Sigmoid colon (tissue), 4 donors: ENCODE measurements around the gene PJVK.

ENCODE experiments used
- CTCF ChIP-seq, 4 experiments: fragments of 450-650 bp in 3 of 4; fragments of 200-600 bp in 1 of 4; IDR thresholded peaks; one replicate each; pipeline ENCODE4 v1.5.1; 2016 to 2019; ENCODE audit warnings: antibody characterized with exemption in 4 of 4, mild to moderate bottlenecking in 3 of 4, moderate library complexity in 2 of 4
- EP300 ChIP-seq, 4 donors: sonication (generic); formaldehyde crosslinking; IDR thresholded peaks; one replicate each; pipeline ENCODE4 v1.6.1; 2017; ENCODE audit warnings: antibody characterized with exemption in 4 of 4
- POLR2A ChIP-seq, 2 donors: fragments of 450-650 bp; IDR thresholded peaks; one replicate each; pipeline ENCODE4 v1.6.1; 2016; ENCODE audit warnings: antibody characterized with exemption in 2 of 2, mild to moderate bottlenecking in 2 of 2, moderate library complexity in 2 of 2
- POLR2AphosphoS5 ChIP-seq, 4 donors: sonication (generic); formaldehyde crosslinking; IDR thresholded peaks; one replicate each; pipeline ENCODE4 v1.6.1; 2017; ENCODE audit warnings: antibody characterized with exemption in 4 of 4

- TF ChIP-seq CTCF (IDR thresholded peaks at IDR 0.05) (no peak), POLR2AphosphoS5 (IDR thresholded peaks at IDR 0.05) (no peak), POLR2A (IDR thresholded peaks at IDR 0.05) (no peak), EP300 (IDR thresholded peaks at IDR 0.05) (no peak)
These were observed 1.7 kb downstream of the PJVK start for GRCh38 chr2:178452870-178453269.
